Colon (tissue), 2 donors: ENCODE data around the gene BEGAIN.

Experiments used
- FAIRE-seq: peaks from 2 replicates; lab custom pipeline; 2012; peaks lifted over from hg19 to GRCh38; lab: Jason Lieb, UNC
- donor health status: control.
- donor health status: control.

The BEGAIN gene

DNA sequence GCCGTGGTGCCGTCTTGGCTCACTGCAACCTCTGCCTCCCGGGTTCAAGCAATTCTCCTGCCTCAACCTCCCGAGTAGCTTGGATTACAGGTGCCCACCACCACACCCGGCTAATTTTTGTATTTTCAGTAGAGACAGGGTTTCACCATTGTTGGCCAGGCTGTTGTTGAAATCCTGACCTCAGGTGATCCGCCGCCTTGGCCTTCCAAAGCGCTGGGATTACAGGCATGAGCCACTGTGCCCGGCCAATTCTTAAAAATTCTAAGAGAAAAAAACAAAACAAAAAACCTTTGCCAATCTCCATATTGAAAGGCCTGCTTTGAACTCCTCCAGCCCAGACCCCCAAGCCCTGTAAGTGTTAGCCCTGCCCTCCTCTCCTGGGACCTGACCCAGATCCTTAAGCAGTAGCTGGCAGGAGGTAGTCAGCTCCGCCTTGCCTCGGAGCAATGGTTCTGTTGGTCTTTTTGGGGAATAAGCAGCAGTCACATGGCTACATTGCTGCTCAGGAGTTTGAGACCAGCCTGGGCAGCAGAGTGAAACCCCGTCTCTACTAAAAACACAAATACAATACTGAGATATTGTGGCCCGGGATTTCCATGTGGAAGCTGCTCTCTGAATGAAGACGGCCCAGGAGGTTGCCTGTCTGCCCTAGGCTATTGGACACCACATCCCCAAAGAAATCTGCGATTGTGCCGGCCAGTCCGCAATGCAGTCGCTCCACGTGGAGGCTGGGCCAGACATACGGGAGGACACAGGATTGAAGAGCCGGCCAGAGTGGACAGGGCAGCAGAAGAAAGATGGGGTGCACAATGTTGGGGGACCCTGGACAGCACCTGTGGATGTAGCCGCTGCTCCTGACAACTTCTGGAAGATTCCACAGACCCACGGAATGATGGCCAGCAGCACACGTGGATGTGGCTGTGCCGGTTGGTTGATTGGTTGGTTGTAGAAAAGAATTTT lies 28.8 kb upstream of the BEGAIN start:
- no peak for FAIRE-seq

DNA sequence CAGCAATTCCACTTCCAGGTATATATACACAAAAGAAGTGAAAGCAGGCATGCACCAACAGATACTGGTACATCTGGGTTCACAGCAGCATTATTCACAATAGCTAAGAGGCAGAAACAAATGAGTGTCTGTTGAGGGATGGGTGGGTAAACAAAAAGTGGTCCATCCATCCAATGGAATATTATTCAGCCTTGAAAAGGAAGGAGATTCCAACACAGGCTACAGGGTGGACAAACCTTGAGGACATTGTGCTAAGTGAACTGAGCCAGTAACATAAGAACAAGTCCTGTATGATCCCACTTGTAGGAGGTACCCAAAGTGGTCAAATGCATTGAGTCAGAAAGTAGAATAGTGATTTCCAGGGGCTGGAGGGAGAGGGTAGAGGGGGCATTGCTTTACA lies 27.6 kb upstream of the BEGAIN start:
- FAIRE-seq = no peak

DNA sequence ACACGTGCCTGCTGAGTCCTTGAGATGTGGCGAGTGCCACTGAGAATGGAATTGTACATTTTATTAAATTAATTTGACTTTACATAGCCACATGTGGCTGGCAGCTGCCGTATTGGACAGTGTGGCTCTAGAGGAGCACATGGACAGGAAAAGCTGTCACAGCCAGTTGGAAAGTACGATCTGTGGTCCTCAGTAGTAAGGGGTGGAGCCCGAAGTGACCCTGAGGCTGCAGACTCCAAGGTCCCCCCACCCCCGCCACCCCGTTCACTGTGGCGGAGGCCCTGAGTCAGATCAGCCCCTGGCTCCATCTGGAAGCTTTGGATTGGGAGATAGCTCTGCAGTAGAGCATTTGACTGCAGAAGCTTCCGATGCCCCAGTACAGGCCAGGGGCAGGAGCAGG lies 25.8 kb upstream of the BEGAIN start:
- no peak for FAIRE-seq

DNA sequence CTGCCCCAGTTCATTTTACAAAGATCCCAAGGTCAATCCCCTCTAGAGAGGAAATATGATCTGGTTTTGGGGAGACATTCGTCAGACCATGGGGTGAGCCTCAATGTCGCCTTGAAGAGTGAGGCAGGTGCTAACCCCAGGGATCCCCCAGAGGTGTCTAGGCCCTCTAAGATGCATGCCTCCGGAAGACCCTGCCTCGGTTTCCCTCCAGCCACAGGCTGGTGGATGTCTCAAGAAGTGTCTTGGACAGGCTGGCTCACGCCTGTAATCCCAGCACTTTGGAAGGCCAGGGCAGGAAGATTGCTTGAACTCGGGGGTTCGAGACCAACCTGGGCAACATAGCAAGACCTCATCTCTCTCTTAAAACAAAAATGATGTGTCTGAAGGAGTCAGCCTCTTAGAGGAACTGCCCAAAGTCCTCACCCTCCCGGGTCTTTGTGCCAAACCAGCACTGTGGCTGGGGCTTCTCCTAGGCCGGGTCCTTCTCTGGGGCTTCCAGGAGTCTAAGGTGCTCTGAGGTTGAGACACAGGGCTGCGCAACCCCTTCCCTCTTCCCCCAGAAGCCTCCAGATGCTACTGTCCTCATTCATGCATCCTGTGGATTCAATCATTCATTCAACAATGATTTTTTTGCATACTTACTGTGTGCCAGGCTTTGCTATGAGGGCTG lies 24.7 kb upstream of the BEGAIN start:
- no peak for FAIRE-seq

DNA sequence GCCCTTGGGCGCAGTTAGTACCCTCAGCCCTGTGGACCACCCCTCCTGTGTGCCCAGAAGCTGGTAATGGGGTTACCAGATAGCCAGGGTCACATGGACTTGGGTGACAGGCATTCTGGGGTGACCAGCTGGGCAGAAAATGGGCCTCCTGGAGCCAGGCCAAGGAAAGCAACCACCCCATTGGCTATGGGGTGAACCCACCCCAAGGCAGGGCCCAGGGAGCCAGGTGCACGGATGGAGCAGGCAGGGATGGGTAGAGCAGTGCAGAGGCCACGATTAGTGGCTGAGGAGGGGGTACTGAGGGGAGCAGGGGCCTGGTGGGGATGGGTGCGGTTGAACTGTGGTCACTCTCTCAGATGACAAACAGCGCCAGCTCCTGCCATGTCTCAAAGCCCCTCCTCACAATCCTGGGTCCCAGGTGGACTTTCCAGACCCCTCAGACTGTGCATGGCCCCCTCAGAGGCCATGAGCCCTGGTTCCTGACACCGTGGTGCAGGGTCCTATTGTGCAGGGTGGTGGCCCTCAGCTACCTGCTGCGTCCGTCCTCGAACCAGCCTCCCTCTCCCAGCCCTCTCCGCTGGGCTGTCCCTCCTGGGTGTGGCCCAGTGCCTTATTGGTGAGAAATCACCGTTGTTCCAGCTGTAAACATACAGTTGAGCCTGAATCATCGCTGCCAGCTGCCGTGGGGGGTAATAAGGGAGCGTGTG lies 23.4 kb upstream of the BEGAIN start:
- no peak for FAIRE-seq

DNA sequence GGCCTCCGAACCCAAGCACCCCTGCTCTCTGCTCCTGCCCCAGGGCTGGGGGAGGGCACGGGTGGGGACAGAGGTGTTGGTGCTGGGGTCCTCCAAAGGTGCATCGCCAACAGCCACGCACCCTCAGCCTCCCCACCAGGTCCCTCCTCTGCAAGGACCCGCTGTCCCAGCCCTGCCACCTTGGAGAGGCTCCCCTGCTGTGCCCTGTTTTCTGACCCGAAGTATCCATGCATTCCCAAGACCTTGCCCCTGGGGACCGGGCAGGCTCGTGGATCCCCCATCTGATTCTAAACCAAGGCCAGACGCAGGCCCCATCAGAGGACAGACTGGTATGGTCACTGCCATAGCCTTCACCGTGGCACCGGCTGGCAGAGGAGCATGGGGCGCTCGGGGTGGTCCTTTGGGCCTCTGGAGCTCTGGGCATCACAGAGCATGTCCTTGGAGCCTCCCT lies 22.7 kb upstream of the BEGAIN start:
- no peak for FAIRE-seq

DNA sequence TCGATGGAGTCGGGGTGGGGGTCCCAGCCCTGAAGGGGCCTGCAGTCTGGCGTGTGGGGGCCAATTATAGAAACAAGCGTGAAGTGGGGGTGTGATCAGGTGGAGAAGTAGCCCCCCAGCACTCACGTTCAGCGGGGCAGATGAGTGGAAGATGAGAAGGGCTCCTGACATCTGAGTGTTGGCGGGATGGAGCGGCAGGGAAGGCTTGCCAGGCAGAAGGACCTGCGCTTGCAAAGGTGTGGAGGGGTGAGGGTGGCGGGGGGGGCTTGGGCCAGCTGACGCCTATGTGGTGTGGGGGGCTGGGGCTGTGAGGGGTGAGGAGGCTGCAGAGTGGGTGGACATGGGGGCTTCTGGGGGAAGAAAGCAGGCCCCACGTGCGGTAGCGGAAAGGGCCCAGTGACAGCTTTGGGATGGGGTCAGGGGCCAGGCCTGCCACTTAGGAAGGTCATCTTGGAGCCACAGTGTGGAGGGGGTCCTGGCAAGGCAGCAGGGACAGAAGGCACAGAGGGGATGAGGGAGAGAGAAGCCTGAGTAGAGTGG lies 22.2 kb upstream of the BEGAIN start:
- no peak for FAIRE-seq

DNA sequence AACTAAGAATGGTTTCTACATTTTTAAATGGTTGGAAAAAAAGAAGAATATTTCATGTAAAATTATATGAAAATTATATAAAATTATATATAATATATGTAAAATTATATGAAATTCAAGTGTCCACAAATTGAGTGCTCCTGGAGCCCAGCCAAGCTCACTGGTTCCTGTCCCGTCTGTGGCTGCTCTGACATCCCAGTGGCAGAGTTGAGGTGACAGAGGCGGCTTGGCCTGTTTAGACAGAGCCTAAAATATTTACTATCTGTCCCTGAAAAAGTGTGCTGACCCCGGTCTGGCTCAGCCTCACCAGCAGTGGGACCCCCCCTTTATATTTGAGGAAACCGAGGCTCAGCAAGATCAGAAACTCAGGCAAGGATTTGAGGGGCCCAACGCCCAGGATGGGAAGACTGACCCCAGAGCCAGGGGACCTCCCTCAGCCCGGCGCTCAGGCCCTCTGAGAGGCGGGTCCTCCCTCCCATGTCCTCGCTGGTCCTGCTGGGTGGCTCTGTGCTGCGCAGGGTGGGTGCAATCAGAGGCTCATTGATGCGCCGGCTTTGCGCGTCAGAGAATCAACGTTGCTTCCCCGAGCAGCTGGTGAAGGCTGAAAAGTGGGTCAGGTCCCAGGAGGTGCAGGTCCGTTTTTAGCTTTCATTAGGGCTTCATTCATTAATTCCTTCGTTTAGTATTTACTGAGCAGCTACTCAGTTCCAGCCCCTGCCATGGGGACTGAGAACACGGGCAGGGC lies 21.5 kb upstream of the BEGAIN start:
- FAIRE-seq = no peak

DNA sequence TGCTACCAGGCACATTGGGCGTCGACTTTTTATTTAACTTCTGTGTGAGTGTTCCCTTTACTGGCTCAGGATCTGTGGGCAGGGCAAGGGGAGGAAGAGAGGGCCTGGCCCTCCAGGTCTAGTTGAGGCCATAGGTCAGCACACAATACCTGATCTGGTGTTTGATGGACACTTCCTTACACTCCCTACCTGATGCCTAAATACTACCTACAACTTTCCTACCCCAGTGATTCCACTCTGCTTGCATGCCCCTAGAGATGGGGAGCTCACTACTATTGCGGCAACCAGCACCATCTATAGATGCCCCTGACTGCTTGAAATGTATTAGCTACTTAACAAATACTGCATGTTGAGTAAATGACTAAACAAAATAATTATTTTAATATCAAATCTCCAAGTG lies 20.8 kb upstream of the BEGAIN start:
- no peak for FAIRE-seq

DNA sequence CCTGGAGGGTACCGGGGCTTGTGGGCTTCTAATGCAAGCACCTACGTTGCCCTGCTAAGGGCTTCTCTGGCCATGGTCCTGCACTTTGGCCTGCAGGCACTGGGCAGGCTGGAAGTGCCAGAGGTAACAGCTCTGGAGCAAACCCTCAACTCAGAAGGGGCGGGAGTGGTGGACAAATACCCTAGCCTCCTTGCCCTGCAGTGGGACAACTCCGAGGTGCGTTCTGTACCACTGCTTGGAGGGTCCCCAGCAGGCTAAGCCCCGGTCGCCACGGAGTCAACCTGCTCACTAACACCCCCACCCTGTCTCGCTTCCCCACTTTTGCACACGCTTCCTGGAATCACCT lies 20.4 kb upstream of the BEGAIN start:
- FAIRE-seq = no peak

DNA sequence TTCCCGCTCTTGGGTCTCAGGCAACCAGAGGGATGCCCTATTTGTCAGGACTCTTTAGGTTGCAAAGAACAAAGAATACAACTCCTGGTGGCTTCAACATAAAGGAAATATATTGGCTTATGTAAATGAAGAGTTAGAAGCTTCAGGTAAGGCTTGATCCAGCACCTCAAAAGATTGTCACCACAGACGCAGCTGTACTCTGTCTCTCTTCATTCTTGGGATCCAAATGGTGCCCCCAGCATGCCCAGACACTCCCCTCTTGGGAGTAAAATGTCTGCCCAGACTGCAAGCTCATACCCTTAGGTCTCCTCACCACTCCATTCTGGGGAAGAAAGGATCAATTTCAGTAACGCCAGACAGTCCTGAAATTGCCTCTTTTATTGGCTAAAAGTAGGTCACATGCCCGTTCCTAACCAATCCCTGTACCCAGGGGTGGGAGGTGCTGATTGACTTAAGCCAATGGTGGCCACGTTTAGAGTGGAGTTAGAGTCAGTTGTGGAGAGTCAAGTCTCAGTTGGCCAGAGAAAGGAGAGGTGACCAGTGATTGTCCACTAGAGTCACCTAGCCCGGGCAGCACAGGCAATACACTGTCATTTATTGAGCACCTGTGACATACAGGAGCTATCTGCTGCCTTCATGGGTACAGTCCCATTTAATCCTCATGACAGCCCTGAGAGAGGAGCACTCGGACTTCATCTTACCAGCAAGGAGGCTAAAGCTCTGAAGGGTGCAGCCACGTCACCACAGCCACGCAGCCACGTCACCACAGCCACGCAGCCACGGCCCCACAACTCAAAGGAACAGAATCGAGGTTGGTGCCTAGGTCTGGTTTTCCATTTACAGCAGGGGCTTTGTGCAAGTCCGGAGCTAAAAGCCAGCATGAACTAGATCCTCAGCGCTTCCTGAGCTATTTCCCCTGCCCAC lies 19.7 kb upstream of the BEGAIN start:
- FAIRE-seq = no peak

DNA sequence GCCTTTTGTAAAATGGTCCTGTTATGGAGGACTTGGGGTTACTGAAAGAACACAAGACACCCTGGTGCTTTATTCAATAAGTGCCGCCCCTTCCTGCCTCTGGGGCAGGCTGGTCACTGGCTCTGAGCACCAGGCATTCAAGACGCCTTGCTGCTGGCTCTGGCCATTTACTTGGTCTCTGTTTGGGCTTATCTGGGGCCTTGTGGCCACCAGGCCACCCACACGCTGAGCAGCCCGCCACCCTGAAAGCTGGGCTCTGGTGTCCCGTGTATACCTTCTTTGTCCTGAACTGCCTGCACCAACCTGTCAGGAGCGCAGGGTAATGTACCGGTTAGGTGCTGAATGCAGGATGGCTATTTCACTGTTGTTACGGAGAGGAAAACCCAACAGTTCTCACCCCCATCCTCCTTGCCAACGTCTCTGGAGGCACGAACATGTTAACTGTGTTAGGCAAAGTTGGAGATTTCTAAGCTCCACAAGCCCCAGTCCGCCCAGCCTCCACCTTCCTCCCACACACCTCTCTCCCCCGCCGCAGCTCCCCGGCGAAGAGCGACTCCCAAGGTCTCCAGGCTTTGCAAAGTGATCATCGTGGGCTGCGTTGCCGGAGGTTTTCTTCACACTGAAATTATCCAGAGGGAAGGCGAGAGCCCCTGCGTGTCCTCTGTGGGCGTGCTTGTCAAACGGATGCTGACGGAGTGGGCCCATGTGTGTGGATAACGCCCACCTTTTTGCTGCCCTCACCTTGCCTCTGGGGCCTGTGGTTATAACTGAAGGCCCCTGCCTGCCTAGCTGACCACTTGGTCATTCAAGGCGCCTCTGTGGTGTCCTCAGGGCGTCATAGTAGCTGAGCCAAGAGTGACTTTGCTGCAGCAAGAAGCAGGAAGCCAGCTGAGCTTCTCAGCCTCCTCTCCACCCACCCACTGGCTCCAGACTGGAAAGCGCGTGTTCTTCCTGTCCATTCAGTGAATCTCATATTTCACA lies 18.8 kb upstream of the BEGAIN start:
- FAIRE-seq = no peak

DNA sequence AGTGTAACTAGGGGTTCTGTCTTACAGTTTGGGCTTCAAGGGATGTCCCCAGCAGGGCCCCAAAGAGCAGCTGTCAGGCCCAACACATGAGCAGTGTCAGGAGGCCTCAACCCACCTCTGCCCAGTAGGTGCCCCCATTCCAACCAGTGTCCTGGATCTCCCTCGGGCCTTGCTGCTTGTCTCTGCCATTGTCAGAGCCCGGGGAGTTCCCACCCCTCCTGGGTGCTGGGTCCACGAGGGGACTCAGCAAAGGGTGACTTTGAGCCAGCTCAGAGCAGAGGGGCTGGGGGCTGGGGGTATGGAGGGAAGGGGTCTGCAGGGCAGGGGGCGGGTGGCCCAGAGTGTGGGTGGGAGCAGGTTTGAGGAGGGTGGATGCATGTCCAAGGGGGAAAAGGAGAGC lies 18.0 kb upstream of the BEGAIN start:
- FAIRE-seq = no peak

DNA sequence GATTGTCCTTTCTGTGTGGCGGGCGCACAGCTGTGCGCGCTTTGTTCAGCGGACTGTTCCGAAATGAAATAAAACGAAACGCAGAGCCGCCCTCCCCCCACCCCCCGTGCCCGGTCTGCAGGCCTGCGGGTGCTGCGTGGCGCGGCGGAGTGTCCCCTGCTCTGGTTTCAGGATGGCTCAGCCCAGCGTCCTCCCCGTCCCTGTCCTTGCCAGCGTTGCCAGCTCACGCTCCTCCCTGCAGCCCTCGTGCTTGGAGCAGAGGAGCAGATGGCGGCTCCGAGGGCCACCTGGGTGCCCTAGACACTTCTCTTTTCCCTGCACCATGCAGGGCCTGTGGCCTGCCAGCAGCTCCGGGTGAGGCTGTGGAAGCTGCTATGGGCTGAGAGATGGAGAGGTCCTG lies 17.5 kb upstream of the BEGAIN start:
- no peak for FAIRE-seq

DNA sequence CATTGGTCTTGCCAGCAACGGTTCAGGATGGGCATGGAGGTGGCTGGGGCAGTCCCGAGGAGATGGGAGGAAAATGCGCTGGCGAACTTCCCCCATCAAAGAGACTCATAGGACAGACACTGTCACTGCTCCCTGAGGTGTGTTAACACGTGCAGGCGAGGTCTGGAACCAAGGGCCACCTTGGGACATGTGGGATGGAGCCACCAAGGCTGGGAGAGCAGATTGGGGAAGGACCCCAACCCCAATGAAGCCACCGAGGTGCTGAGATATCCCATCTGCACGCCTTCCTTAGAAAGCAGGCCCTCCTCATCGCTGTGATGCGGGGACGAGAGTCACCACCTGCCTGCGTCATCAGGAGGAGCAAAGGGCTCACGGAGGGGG lies 16.9 kb upstream of the BEGAIN start:
- no peak for FAIRE-seq

DNA sequence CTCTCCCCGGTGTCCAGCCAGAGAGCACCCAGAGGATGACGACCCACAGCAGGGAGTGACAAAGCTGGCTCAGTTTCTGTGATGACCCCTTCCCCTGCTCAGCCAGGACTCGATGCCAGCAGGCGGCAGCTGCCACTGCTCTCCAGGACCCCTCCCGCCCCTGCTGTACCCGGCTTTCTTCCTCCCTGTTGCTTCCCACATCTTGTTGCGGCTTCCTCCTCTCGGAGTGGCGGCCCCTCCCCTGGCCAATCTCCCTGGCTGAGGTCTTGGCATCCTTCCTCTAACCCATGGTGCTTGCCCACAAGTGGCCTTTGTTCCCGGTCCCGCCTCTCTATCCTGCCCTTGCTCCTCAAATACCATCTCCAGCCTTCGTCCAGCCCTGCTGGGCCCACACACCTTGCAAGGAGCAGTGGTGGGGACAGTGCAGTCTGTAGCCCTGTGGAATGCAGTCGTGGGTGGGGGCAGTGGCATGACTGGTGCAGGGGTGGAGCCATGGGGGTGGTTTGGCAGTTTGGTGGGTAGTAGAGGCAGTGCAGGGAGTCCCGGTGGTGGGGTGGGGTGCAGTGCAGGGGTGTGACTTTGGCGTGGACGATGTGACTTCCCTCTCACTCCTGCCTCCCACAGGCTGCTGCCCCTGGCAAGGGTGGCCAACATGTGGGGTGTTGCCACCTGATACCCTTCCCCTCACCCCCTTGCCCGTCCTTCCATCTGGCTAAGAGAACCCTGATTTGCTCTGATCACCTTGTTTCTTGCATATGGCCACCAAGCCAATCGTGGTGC lies 16.3 kb upstream of the BEGAIN start:
- no peak for FAIRE-seq

DNA sequence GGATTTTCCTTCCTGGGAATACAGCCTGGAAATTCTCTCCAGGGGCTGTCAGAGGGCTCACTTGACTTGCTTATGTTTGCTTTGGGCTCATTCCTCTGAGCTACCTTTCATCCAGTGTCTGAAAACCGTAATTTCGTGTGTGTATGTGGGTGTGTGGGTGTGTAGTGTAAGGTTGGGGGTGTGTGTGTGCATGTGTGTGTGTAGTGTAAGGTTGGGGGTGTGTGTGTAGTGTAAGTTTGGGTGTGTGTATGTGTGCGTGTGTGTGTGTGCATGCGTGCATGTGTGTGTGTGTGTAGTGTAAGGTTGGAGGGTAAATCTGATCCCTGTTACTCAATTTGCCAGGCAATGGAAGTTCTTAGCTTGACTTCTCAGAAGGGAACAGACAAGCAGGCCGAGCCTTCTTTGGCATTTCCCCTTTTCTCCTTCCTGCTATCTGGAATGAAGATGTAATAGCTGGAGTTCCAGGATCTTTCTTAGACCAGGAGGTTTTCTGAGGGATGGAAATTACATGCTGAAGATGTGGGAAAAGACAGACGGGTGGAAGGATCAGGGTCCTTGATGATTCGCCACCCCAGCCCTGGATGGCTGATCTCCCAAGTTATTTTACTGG lies 15.5 kb upstream of the BEGAIN start:
- no peak for FAIRE-seq

DNA sequence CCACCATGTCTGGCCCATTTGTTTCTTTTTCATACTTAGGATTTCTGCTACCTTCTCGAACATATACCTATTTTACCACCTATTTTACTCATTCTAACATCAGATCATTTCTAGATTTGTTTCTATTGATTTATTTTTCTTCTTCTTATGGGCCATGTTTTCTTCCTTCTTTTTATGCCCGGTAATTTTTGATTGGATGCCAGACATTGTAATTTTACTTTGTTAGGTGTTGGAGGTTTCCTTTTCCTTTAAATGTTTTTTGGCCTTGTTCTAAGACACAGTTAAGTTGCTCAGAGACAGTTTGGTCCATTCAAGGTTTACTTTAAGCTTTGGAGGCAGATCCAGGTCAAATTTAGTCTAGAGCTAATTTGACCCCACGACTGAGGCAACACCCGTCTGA lies 14.7 kb upstream of the BEGAIN start:
- FAIRE-seq = no peak
